Measurements from ENCODE around the gene DEFB131A. TPM values are rescaled to one million over a fixed set of nuclear protein-coding genes. Genes with fewer than 3 reads are reported as not detected.
"Not testable (repeated sequence)": the region's sequence is repeated elsewhere in the genome, so short reads cannot be mapped to it uniquely, and the experiment has no call there.

The DEFB131A gene
- total RNA-seq, 1 experiment from 2014 or later, result not detected

- POLR2A ChIA-PET; DNase-seq (ENCODE audit: unreplicated experiment); H3K36me3 Mint-ChIP-seq (ENCODE audit: insufficient read depth, unreplicated experiment); H3K27me3 Mint-ChIP-seq (ENCODE audit: insufficient read depth, unreplicated experiment); H3K9me3 Mint-ChIP-seq (ENCODE audit: unreplicated experiment); H3K4me3 Mint-ChIP-seq (ENCODE audit: unreplicated experiment); CTCF ChIA-PET; intact Hi-C loops (cut with micrococcal nuclease); H3K27ac Mint-ChIP-seq (ENCODE audit: low read depth, unreplicated experiment); BruUV-seq (replicated peaks); H3K4me1 Mint-ChIP-seq (ENCODE audit: insufficient read depth, unreplicated experiment): not testable (repeated sequence)
These were observed 1.9 kb upstream of the DEFB131A start for GRCh38 chr4:9442355-9442754.

- H3K27ac Mint-ChIP-seq (ENCODE audit: low read depth, unreplicated experiment); H3K4me3 Mint-ChIP-seq (ENCODE audit: unreplicated experiment); DNase-seq (ENCODE audit: unreplicated experiment); CTCF ChIA-PET; H3K9me3 Mint-ChIP-seq (ENCODE audit: unreplicated experiment); intact Hi-C loops (cut with micrococcal nuclease); H3K4me1 Mint-ChIP-seq (ENCODE audit: insufficient read depth, unreplicated experiment); H3K27me3 Mint-ChIP-seq (ENCODE audit: insufficient read depth, unreplicated experiment); H3K36me3 Mint-ChIP-seq (ENCODE audit: insufficient read depth, unreplicated experiment); POLR2A ChIA-PET; BruUV-seq (replicated peaks): not testable (repeated sequence)
These were observed 467 bp downstream of the DEFB131A start for GRCh38 chr4:9444681-9445080.

DNA sequence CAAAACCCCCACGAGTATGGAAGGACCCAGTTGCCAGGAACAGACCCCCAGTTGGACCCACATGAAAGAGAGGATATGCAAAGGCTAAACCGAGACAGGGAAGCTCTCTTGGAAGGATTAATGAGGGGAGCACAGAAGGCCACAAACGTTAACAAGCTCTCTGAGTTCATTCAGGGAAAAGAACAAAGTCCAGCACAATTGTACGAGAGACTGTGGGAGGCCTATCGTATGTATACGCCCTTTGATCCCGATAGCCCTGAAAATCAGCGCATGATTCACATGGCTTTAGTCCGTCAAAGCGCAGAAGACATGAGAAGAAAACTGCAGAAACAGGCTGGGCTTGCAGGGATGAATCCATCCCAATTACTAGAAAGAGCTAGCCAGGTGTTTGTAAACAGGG is 8.0 kb downstream of the DEFB131A start:
- H3K4me1 Mint-ChIP-seq (ENCODE audit: insufficient read depth, unreplicated experiment); H3K4me3 Mint-ChIP-seq (ENCODE audit: unreplicated experiment); H3K9me3 Mint-ChIP-seq (ENCODE audit: unreplicated experiment); intact Hi-C loops (cut with micrococcal nuclease); H3K27me3 Mint-ChIP-seq (ENCODE audit: insufficient read depth, unreplicated experiment); H3K27ac Mint-ChIP-seq (ENCODE audit: low read depth, unreplicated experiment); H3K36me3 Mint-ChIP-seq (ENCODE audit: insufficient read depth, unreplicated experiment); CTCF ChIA-PET; POLR2A ChIA-PET; DNase-seq (ENCODE audit: unreplicated experiment); BruUV-seq (replicated peaks): not testable (repeated sequence)

- BruUV-seq (replicated peaks); H3K9me3 Mint-ChIP-seq (ENCODE audit: unreplicated experiment); H3K4me3 Mint-ChIP-seq (ENCODE audit: unreplicated experiment); H3K27me3 Mint-ChIP-seq (ENCODE audit: insufficient read depth, unreplicated experiment); POLR2A ChIA-PET; DNase-seq (ENCODE audit: unreplicated experiment); H3K36me3 Mint-ChIP-seq (ENCODE audit: insufficient read depth, unreplicated experiment); CTCF ChIA-PET; H3K4me1 Mint-ChIP-seq (ENCODE audit: insufficient read depth, unreplicated experiment); H3K27ac Mint-ChIP-seq (ENCODE audit: low read depth, unreplicated experiment); intact Hi-C loops (cut with micrococcal nuclease): not testable (repeated sequence)
These were observed 10.1 kb downstream of the DEFB131A start for GRCh38 chr4:9454284-9454683.

GRCh38 chr4:9455046-9455445 is 10.8 kb downstream of the DEFB131A start:
- CTCF ChIA-PET; H3K27ac Mint-ChIP-seq (ENCODE audit: low read depth, unreplicated experiment); H3K4me1 Mint-ChIP-seq (ENCODE audit: insufficient read depth, unreplicated experiment); BruUV-seq (replicated peaks); intact Hi-C loops (cut with micrococcal nuclease); H3K9me3 Mint-ChIP-seq (ENCODE audit: unreplicated experiment); H3K27me3 Mint-ChIP-seq (ENCODE audit: insufficient read depth, unreplicated experiment); POLR2A ChIA-PET; H3K36me3 Mint-ChIP-seq (ENCODE audit: insufficient read depth, unreplicated experiment); H3K4me3 Mint-ChIP-seq (ENCODE audit: unreplicated experiment); DNase-seq (ENCODE audit: unreplicated experiment): not testable (repeated sequence)

- H3K4me3 Mint-ChIP-seq (ENCODE audit: unreplicated experiment); H3K27ac Mint-ChIP-seq (ENCODE audit: low read depth, unreplicated experiment); intact Hi-C loops (cut with micrococcal nuclease); POLR2A ChIA-PET; CTCF ChIA-PET; H3K27me3 Mint-ChIP-seq (ENCODE audit: insufficient read depth, unreplicated experiment); H3K36me3 Mint-ChIP-seq (ENCODE audit: insufficient read depth, unreplicated experiment); DNase-seq (ENCODE audit: unreplicated experiment); BruUV-seq (replicated peaks); H3K4me1 Mint-ChIP-seq (ENCODE audit: insufficient read depth, unreplicated experiment): not testable (repeated sequence)
- peaks cover 18% of the 10 kb centered on the region for H3K9me3 Mint-ChIP-seq (ENCODE audit: unreplicated experiment)
These were observed 35.3 kb downstream of the DEFB131A start for GRCh38 chr4:9479466-9479865.

- intact Hi-C loops (cut with micrococcal nuclease); CTCF ChIA-PET; H3K27ac Mint-ChIP-seq (ENCODE audit: low read depth, unreplicated experiment); BruUV-seq (replicated peaks); H3K36me3 Mint-ChIP-seq (ENCODE audit: insufficient read depth, unreplicated experiment); H3K4me3 Mint-ChIP-seq (ENCODE audit: unreplicated experiment); DNase-seq (ENCODE audit: unreplicated experiment); H3K27me3 Mint-ChIP-seq (ENCODE audit: insufficient read depth, unreplicated experiment); H3K4me1 Mint-ChIP-seq (ENCODE audit: insufficient read depth, unreplicated experiment); POLR2A ChIA-PET: not testable (repeated sequence)
- H3K9me3 Mint-ChIP-seq (ENCODE audit: unreplicated experiment), result peaks cover 19% of the 10 kb centered on the region
These were observed 35.9 kb downstream of the DEFB131A start for GRCh38 chr4:9480066-9480465.

- H3K4me1 Mint-ChIP-seq (ENCODE audit: insufficient read depth, unreplicated experiment); POLR2A ChIA-PET; BruUV-seq (replicated peaks); CTCF ChIA-PET; H3K36me3 Mint-ChIP-seq (ENCODE audit: insufficient read depth, unreplicated experiment); H3K27me3 Mint-ChIP-seq (ENCODE audit: insufficient read depth, unreplicated experiment); H3K27ac Mint-ChIP-seq (ENCODE audit: low read depth, unreplicated experiment); intact Hi-C loops (cut with micrococcal nuclease); H3K4me3 Mint-ChIP-seq (ENCODE audit: unreplicated experiment); DNase-seq (ENCODE audit: unreplicated experiment): not testable (repeated sequence)
- H3K9me3 Mint-ChIP-seq (ENCODE audit: unreplicated experiment), result peaks cover 18% of the 10 kb centered on the region
These were observed 38.7 kb downstream of the DEFB131A start for GRCh38 chr4:9482871-9483270.

- DNase-seq (ENCODE audit: unreplicated experiment); H3K27ac Mint-ChIP-seq (ENCODE audit: low read depth, unreplicated experiment); H3K4me3 Mint-ChIP-seq (ENCODE audit: unreplicated experiment); H3K36me3 Mint-ChIP-seq (ENCODE audit: insufficient read depth, unreplicated experiment); H3K4me1 Mint-ChIP-seq (ENCODE audit: insufficient read depth, unreplicated experiment); CTCF ChIA-PET; POLR2A ChIA-PET; intact Hi-C loops (cut with micrococcal nuclease); BruUV-seq (replicated peaks); H3K27me3 Mint-ChIP-seq (ENCODE audit: insufficient read depth, unreplicated experiment): not testable (repeated sequence)
- peaks cover 20% of the 10 kb centered on the region for H3K9me3 Mint-ChIP-seq (ENCODE audit: unreplicated experiment)
These were observed 39.5 kb downstream of the DEFB131A start for GRCh38 chr4:9483682-9484081.

DNA sequence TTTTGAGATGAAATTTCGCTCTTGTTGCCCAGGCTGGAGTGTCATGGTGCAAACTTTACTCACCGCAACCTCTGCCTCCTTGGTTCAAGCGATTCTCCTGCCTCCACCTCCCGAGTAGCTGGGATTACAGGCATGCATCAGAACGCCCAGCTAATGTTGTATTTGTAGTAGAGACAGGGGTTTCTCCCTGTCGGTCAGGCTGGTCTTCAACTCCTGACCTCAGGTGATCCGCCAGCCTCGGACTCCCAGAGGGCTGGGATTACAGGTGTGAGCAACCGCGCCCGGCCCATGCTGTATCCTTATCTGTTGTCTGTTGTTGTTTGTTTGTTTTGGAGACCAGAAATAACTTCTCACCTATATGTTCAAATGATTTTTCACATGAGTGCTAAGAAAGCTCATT is 42.7 kb downstream of the DEFB131A start:
- intact Hi-C loops (cut with micrococcal nuclease); POLR2A ChIA-PET; H3K36me3 Mint-ChIP-seq (ENCODE audit: insufficient read depth, unreplicated experiment); DNase-seq (ENCODE audit: unreplicated experiment); H3K4me3 Mint-ChIP-seq (ENCODE audit: unreplicated experiment); H3K27me3 Mint-ChIP-seq (ENCODE audit: insufficient read depth, unreplicated experiment); CTCF ChIA-PET; H3K4me1 Mint-ChIP-seq (ENCODE audit: insufficient read depth, unreplicated experiment); BruUV-seq (replicated peaks); H3K27ac Mint-ChIP-seq (ENCODE audit: low read depth, unreplicated experiment): not testable (repeated sequence)
- peaks cover 28% of the 10 kb centered on the region for H3K9me3 Mint-ChIP-seq (ENCODE audit: unreplicated experiment)

All from MCF 10A (cell line).